Measurements from ENCODE around the gene SORCS1. TPM values are rescaled to one million over a fixed set of nuclear protein-coding genes. Genes with fewer than 3 reads are reported as not detected.

SORCS1 gene
- polyA plus RNA-seq, 3 donors: 0.09 TPM; not detected in 2

DNA sequence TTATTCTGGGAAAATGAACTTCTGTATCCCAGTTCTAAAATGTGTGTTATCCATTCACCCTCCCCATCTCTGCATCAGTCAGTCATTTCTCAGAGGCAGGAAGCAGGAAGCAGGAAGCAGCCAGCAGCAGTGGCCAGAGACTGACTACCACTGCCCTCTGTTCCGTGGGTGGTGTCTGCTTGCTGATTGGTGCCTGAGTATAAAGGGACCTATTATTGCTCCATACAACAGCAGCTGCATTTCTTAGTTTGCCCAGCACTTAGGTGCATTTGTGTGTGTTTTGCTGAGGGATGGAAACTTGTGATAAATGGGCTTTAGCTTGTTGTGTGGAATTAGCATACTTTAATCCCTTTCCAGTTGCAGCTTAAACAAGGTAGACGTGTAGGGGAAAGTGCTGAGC, 582.2 kb downstream of the SORCS1 start:
- H3K9me3 Mint-ChIP-seq: peaks cover 0 to 2% (median 0%) of the 10 kb centered on the region in 7 donors
- no peaks in the 10 kb centered on the region for H3K36me3 ChIP-seq (replicated peaks in 1 of 2; ENCODE audit: control insufficient read depth in 1 of 2, insufficient read depth in 2 of 2, low read length in 2 of 2)
- H3K27ac Mint-ChIP-seq: no peak overlapping the region
- no peak for DNase-seq
- H3K79me2 ChIP-seq (ENCODE audit: insufficient read depth, low read length): no peaks in the 10 kb centered on the region
- no peak overlapping the region for H3K4me3 Mint-ChIP-seq
- H3K9ac ChIP-seq (ENCODE audit: insufficient read depth, low read length, poor library complexity, severe bottlenecking): no peak overlapping the region
- no peak overlapping the region for H3K4me2 ChIP-seq (replicated peaks; ENCODE audit: extremely low read depth, low read length, poor library complexity, severe bottlenecking)
- no peak overlapping the region for H2AFZ ChIP-seq (ENCODE audit: insufficient read depth, low read depth, low read length, poor library complexity, severe bottlenecking)
- H3K27me3 ChIP-seq (ENCODE audit: control insufficient read depth in 2 of 2, insufficient read depth in 2 of 2, low read length in 2 of 2): no peaks in the 10 kb centered on the region
- TF ChIP-seq, protein P1, sequence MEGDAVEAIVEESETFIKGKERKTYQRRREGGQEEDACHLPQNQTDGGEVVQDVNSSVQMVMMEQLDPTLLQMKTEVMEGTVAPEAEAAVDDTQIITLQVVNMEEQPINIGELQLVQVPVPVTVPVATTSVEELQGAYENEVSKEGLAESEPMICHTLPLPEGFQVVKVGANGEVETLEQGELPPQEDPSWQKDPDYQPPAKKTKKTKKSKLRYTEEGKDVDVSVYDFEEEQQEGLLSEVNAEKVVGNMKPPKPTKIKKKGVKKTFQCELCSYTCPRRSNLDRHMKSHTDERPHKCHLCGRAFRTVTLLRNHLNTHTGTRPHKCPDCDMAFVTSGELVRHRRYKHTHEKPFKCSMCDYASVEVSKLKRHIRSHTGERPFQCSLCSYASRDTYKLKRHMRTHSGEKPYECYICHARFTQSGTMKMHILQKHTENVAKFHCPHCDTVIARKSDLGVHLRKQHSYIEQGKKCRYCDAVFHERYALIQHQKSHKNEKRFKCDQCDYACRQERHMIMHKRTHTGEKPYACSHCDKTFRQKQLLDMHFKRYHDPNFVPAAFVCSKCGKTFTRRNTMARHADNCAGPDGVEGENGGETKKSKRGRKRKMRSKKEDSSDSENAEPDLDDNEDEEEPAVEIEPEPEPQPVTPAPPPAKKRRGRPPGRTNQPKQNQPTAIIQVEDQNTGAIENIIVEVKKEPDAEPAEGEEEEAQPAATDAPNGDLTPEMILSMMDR (IDR thresholded peaks at IDR 0.05): no peak
- WGBS (ENCODE audit: insufficient coverage): 33% methylated on average over 1 of the region's 2 CpGs
- no peak overlapping the region for H3K4me3 ChIP-seq (replicated peaks in 1 of 3; ENCODE audit: low read depth in 2 of 3, low read length in 3 of 3)
- no peaks in the 10 kb centered on the region for H3K4me1 ChIP-seq (ENCODE audit: control insufficient read depth in 1 of 2, insufficient read depth in 2 of 2, low read length in 2 of 2)
- no peak overlapping the region for H3K27ac ChIP-seq (ENCODE audit: low read depth in 1 of 2, low read length in 2 of 2)
- intact Hi-C loops (cut with micrococcal nuclease): no loop called here
- H3K27me3 Mint-ChIP-seq (ENCODE audit: low read depth in 3 of 3): peaks cover 0 to 2% (median under 1%) of the 10 kb centered on the region in 3 donors
- H3K9me3 ChIP-seq (replicated peaks in 1 of 2; ENCODE audit: control insufficient read depth in 1 of 2, insufficient read depth in 1 of 2, low read length in 2 of 2): no peaks in the 10 kb centered on the region
- no peaks in the 10 kb centered on the region for H3K36me3 Mint-ChIP-seq
- H3K4me1 Mint-ChIP-seq: no peaks in the 10 kb centered on the region
- H4K20me1 ChIP-seq (ENCODE audit: insufficient read depth, low read length): no peaks in the 10 kb centered on the region

DNA sequence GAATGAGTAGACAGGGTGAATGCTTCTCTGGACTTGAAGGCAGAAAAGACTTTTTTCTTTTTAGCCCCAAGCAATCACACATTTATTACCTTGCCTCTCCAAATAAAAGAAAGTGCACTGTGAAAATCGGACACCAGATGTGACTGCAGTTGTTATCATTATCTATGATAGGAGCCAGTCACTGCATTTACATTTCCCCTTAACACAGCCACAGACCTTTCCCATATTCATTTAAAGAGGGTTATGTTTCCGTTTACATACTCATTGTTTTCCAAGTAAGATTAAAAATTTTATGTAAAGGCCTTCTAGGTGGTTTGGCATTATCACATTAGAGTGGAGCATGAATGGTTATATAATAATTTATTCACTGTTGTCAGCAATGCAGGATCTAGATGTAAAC, 586.8 kb downstream of the SORCS1 start:
- intact Hi-C loops (cut with micrococcal nuclease): no loop called here
- H3K36me3 ChIP-seq (replicated peaks in 1 of 2; ENCODE audit: control insufficient read depth in 1 of 2, insufficient read depth in 2 of 2, low read length in 2 of 2): no peaks in the 10 kb centered on the region
- H3K4me1 ChIP-seq (ENCODE audit: control insufficient read depth in 1 of 2, insufficient read depth in 2 of 2, low read length in 2 of 2): no peaks in the 10 kb centered on the region
- Mint-ChIP-seq H3K27ac (no peak overlapping the region), H3K36me3 (no peaks in the 10 kb centered on the region), H3K9me3 (peaks cover 0 to 1% (median 0%) of the 10 kb centered on the region in 7 donors), H3K4me3 (no peak overlapping the region), H3K4me1 (no peaks in the 10 kb centered on the region), H3K27me3 (ENCODE audit: low read depth in 3 of 3) (peaks cover 0 to 3% (median 3%) of the 10 kb centered on the region in 3 donors)
- no CpG with 5 or more reads among the region's 2 CpGs for WGBS (ENCODE audit: insufficient coverage)
- H3K27me3 ChIP-seq (ENCODE audit: control insufficient read depth in 2 of 2, insufficient read depth in 2 of 2, low read length in 2 of 2): no peaks in the 10 kb centered on the region
- no peaks in the 10 kb centered on the region for H3K79me2 ChIP-seq (ENCODE audit: insufficient read depth, low read length)
- H3K9me3 ChIP-seq (replicated peaks in 1 of 2; ENCODE audit: control insufficient read depth in 1 of 2, insufficient read depth in 1 of 2, low read length in 2 of 2): no peaks in the 10 kb centered on the region
- H3K4me2 ChIP-seq (replicated peaks; ENCODE audit: extremely low read depth, low read length, poor library complexity, severe bottlenecking): no peak overlapping the region
- no peaks in the 10 kb centered on the region for H4K20me1 ChIP-seq (ENCODE audit: insufficient read depth, low read length)
- no peak overlapping the region for H3K4me3 ChIP-seq (replicated peaks in 1 of 3; ENCODE audit: low read depth in 2 of 3, low read length in 3 of 3)
- no peak overlapping the region for H3K9ac ChIP-seq (ENCODE audit: insufficient read depth, low read length, poor library complexity, severe bottlenecking)
- no peak for DNase-seq
- H2AFZ ChIP-seq (ENCODE audit: insufficient read depth, low read depth, low read length, poor library complexity, severe bottlenecking): no peak overlapping the region
- TF ChIP-seq, protein P1 (IDR thresholded peaks at IDR 0.05): no peak
- no peak overlapping the region for H3K27ac ChIP-seq (ENCODE audit: low read depth in 1 of 2, low read length in 2 of 2)

Measured in CD14-positive monocyte (primary cell).